ENCODE measurements around the gene NAV2.

- TF ChIP-seq CTCF (IDR thresholded peaks at IDR 0.05 in 8 of 11, conservative IDR thresholded peaks at IDR 0.05 in 3 of 11) (no peak), POLR2A (IDR thresholded peaks at IDR 0.05) (no peak)
Observed at GRCh38 chr11:19704213-19704612, 8.4 kb upstream of the NAV2 start.
